H1 (cell line): ENCODE results near the gene SOX13. TPM values are rescaled to one million over a fixed set of nuclear protein-coding genes. Genes with fewer than 3 reads are reported as not detected.
A peak's percentile ranks its signal among the peaks of the same experiment; 100 is the strongest.

Source experiments
- CTCF ChIA-PET: fragments of 300-600 bp; sonication (Branson Sonifier 250); formaldehyde crosslinking; loops from one replicate; lab custom pipeline; 2021; ENCODE audit not compliant: partially characterized antibody; lab: Charles Lee
- POLR2A ChIA-PET: fragments of 300-600 bp; sonication (Branson Sonifier 250); formaldehyde crosslinking; loops from one replicate; lab custom pipeline; 2021; ENCODE audit warnings: inconsistent platforms; ENCODE audit not compliant: partially characterized antibody; lab: Charles Lee
- DNase-seq, 2 experiments: peaks; one replicate each; pipeline versions ENCODE4 v3.0.0 to v3.0.0-alpha.2; 2010 to 2022; ENCODE audit warnings: low spot score in 2 of 2, low read depth in 1 of 2, mixed read lengths in 1 of 2
- FAIRE-seq: peaks from 2 replicates; lab custom pipeline; 2011; peaks lifted over from hg19 to GRCh38; lab: Jason Lieb, UNC
- H2AFZ ChIP-seq: 2 replicates; pipeline ENCODE4 v1.8.1; 2012; ENCODE audit warnings: low read length, inconsistent platforms
- H2AK5ac ChIP-seq: 2 replicates; pipeline ENCODE4 v1.6.1; 2013; ENCODE audit warnings: low read depth, low read length
- H2BK120ac ChIP-seq: replicated peaks from 2 replicates; pipeline ENCODE3; 2013; ENCODE audit warnings: low read depth, low read length, inconsistent platforms
- H2BK12ac ChIP-seq: 2 replicates; pipeline ENCODE4 v1.6.1; 2013; ENCODE audit warnings: low read depth, low read length
- H2BK15ac ChIP-seq: 2 replicates; pipeline ENCODE4 v1.6.1; 2013; ENCODE audit warnings: low read length
- H2BK20ac ChIP-seq: 2 replicates; pipeline ENCODE4 v1.6.1; 2013; ENCODE audit warnings: low read length
- H2BK5ac ChIP-seq: 2 replicates; pipeline ENCODE4 v1.6.1; 2013; ENCODE audit warnings: low read depth, low read length
- H3K14ac ChIP-seq: 2 replicates; pipeline ENCODE4 v1.6.1; 2013; ENCODE audit warnings: inconsistent platforms; ENCODE audit not compliant: insufficient read length
- H3K18ac ChIP-seq: 2 replicates; pipeline ENCODE4 v1.6.1; 2013; ENCODE audit warnings: low read length; ENCODE audit errors: extremely low read depth
- H3K23ac ChIP-seq: 2 replicates; pipeline ENCODE4 v1.6.1; 2013; ENCODE audit warnings: inconsistent platforms; ENCODE audit not compliant: insufficient read length
- H3K23me2 ChIP-seq: 2 replicates; pipeline ENCODE4 v1.6.1; 2013; ENCODE audit warnings: low read depth, low read length
- H3K27ac ChIP-seq: 2 replicates; pipeline ENCODE4 v1.6.1; 2011; ENCODE audit warnings: low read depth, low read length, inconsistent platforms
- H3K27me3 ChIP-seq, 4 experiments: replicated peaks in 1 of 4; 1 replicate in 1 of 4; 2 replicates in 3 of 4; pipeline versions ENCODE4 v1.6.1 to v1.8.1; 2011 to 2013; ENCODE audit warnings: low read length in 3 of 4, mild to moderate bottlenecking in 3 of 4, inconsistent platforms in 2 of 4, mixed read lengths in 2 of 4, moderate library complexity in 1 of 4; ENCODE audit not compliant: control insufficient read depth in 3 of 4, insufficient read depth in 3 of 4; ENCODE audit errors: extremely low read depth in 1 of 4
- H3K36me3 ChIP-seq, 4 experiments: 2 replicates each; pipeline versions ENCODE4 v1.6.1 to v1.8.1; 2011 to 2013; ENCODE audit warnings: mild to moderate bottlenecking in 4 of 4, low read length in 3 of 4, moderate library complexity in 2 of 4, control low read depth in 1 of 4, inconsistent platforms in 1 of 4; ENCODE audit not compliant: insufficient read depth in 4 of 4, control insufficient read depth in 2 of 4
- H3K4ac ChIP-seq: replicated peaks from 2 replicates; pipeline ENCODE3; 2013; ENCODE audit warnings: low read length, low read depth, mixed read lengths, inconsistent platforms; ENCODE audit not compliant: insufficient read length
- H3K4me1 ChIP-seq, 4 experiments: replicated peaks in 1 of 4; 1 replicate in 1 of 4; 2 replicates in 3 of 4; pipeline versions ENCODE4 v1.6.1 to v1.8.1; 2011 to 2013; ENCODE audit warnings: low read length in 3 of 4, inconsistent platforms in 2 of 4, mixed read lengths in 1 of 4; ENCODE audit not compliant: insufficient read depth in 4 of 4, control insufficient read depth in 3 of 4
- H3K4me2 ChIP-seq, 2 experiments: 2 replicates each; pipeline versions ENCODE4 v1.6.1 to v1.8.1; 2011 to 2013; ENCODE audit warnings: low read depth in 2 of 2, low read length in 2 of 2, control low read depth in 1 of 2, inconsistent platforms in 1 of 2, mild to moderate bottlenecking in 1 of 2; ENCODE audit not compliant: insufficient read depth in 1 of 2
- H3K4me3 ChIP-seq, 4 experiments: fragments of 200-600, 300-600 bp in 1 of 4; sonication (generic), shearing (Covaris generic), sonication (Bioruptor Twin) in 1 of 4; 2 replicates each; pipeline versions ENCODE4 v1.5.1 to v1.8.1; 2011 to 2016; ENCODE audit warnings: low read length in 4 of 4, low read depth in 3 of 4, control low read depth in 2 of 4, inconsistent platforms in 2 of 4, mild to moderate bottlenecking in 2 of 4, mixed read lengths in 1 of 4, moderate library complexity in 1 of 4; ENCODE audit not compliant: insufficient read depth in 2 of 4; ENCODE audit errors: extremely low read depth in 1 of 4
- H3K56ac ChIP-seq: replicated peaks from 2 replicates; pipeline ENCODE3; 2013; ENCODE audit warnings: low read depth, mild to moderate bottlenecking, mixed read lengths, low read length, inconsistent platforms; ENCODE audit not compliant: insufficient read length
- H3K79me1 ChIP-seq: 2 replicates; pipeline ENCODE4 v1.6.1; 2013; ENCODE audit warnings: low read depth, low read length, control low read depth
- H3K79me2 ChIP-seq, 2 experiments: 2 replicates each; pipeline versions ENCODE4 v1.6.1 to v1.8.1; 2012 to 2013; ENCODE audit warnings: low read length in 2 of 2, mild to moderate bottlenecking in 2 of 2, inconsistent platforms in 1 of 2; ENCODE audit not compliant: insufficient read depth in 2 of 2, control insufficient read depth in 1 of 2
- H3K9ac ChIP-seq, 4 experiments: replicated peaks in 1 of 4; 1 replicate in 1 of 4; 2 replicates in 3 of 4; pipeline versions ENCODE4 v1.6.1 to v1.8.1; 2011 to 2013; ENCODE audit warnings: low read depth in 3 of 4, low read length in 3 of 4, control low read depth in 2 of 4, mild to moderate bottlenecking in 2 of 4, moderate library complexity in 2 of 4, inconsistent platforms in 1 of 4; ENCODE audit errors: extremely low read depth in 1 of 4
- H3K9me3 ChIP-seq, 2 experiments: 2 replicates each; pipeline versions ENCODE4 v1.6.1 to v1.8.1; 2012 to 2013; ENCODE audit warnings: mild to moderate bottlenecking in 2 of 2, moderate library complexity in 2 of 2, control low read depth in 1 of 2, inconsistent platforms in 1 of 2, low read depth in 1 of 2, low read length in 1 of 2, mixed read lengths in 1 of 2; ENCODE audit not compliant: insufficient read depth in 2 of 2
- H4K20me1 ChIP-seq, 2 experiments: replicated peaks in 1 of 2; 2 replicates each; pipeline versions ENCODE3 to v1.8.1; 2011 to 2013; ENCODE audit warnings: inconsistent platforms in 2 of 2, low read length in 2 of 2, mild to moderate bottlenecking in 1 of 2; ENCODE audit not compliant: insufficient read depth in 2 of 2, control insufficient read depth in 1 of 2
- H4K5ac ChIP-seq: 2 replicates; pipeline ENCODE4 v1.6.1; 2013; ENCODE audit warnings: low read length, low read depth, mixed read lengths, inconsistent platforms; ENCODE audit not compliant: insufficient read length
- H4K8ac ChIP-seq: 2 replicates; pipeline ENCODE4 v1.8.0; 2013; ENCODE audit warnings: mild to moderate bottlenecking, moderate library complexity, low read length, inconsistent platforms; ENCODE audit not compliant: insufficient read depth; ENCODE audit errors: extremely low read depth
- H4K91ac ChIP-seq: replicated peaks from 2 replicates; pipeline ENCODE3; 2013; ENCODE audit warnings: low read length, mixed read lengths, inconsistent platforms; ENCODE audit not compliant: insufficient read length
- HDAC2 ChIP-seq, 2 experiments: fragments of 300-600 bp in 1 of 2; sonication (generic) in 1 of 2; IDR thresholded peaks; 2 replicates each; pipeline ENCODE4 v1.6.1; 2011 to 2012; ENCODE audit warnings: low read depth in 2 of 2, low read length in 2 of 2, mild to moderate bottlenecking in 2 of 2, moderate library complexity in 2 of 2, borderline replicate concordance in 1 of 2, inconsistent platforms in 1 of 2
- KDM1A ChIP-seq: fragments of 200-600, 300-600 bp; sonication (generic); IDR thresholded peaks from 2 replicates; pipeline ENCODE4 v1.7.1; 2016; ENCODE audit warnings: mild to moderate bottlenecking, low read length, borderline replicate concordance
- SP1 ChIP-seq: IDR thresholded peaks from 2 replicates; pipeline ENCODE4 v1.6.1; 2011; ENCODE audit warnings: low read depth, low read length
- WGBS, 2 experiments: shearing (Covaris generic) in 1 of 2; methylation state at CpG; one replicate each; pipeline versions ENCODE4 v1.1.6 to v1.1.7; 2013 to 2015; ENCODE audit warnings: low lambda C conversion rate in 2 of 2, mixed read lengths in 2 of 2, inconsistent platforms in 1 of 2, low coverage in 1 of 2, missing lambda C conversion rate in 1 of 2; ENCODE audit not compliant: insufficient replicate concordance in 2 of 2, insufficient coverage in 1 of 2, insufficient read length in 1 of 2; ENCODE audit errors: extremely low coverage in 1 of 2, missing lambda C conversion rate in 1 of 2; 5-methylcytosine and 5-hydroxymethylcytosine counted together
- polyA plus RNA-seq, 7 experiments: library from polyadenylated mRNA; depleted of rRNA in 3 of 7; stranded (reverse) in 5 of 7; unstranded in 2 of 7; fragments of >200 nt in 5 of 7; fragments of 200-250 nt in 2 of 7; gene quantifications; 1 replicate in 5 of 7; 2 replicates in 1 of 7; 4 replicates in 1 of 7; pipeline versions ENCODE4 v1.2.1 to v1.2.3, GENCODE V29; 2011 to 2013; ENCODE audit warnings: missing spikeins in 2 of 7, mixed read lengths in 2 of 7
- total RNA-seq: library from RNA; stranded (reverse); fragmentation: NEBNext Ultra II Directional; extraction: Animal tissue kit (Norgen Biotek cat#: 25700); gene quantifications from 2 replicates; pipeline ENCODE4 v1.2.1, GENCODE V29; 2021

Gene SOX13
- total and polyA plus RNA-seq, 2 of the 8 experiments (the other 6 are each of a cell fraction or from before 2014, with no cell fraction given): 113 to 173 TPM

- no peak for FAIRE-seq
- CTCF ChIA-PET: interaction anchor here (0.7 to 3.9 kb wide), 6 partner anchors 23 to 587 kb away, joined by 3 to 20 read pairs (median 4); partner anchors contain the start of gene SOX13
- POLR2A ChIA-PET: interaction anchor here (1.4 kb wide), 1 partner anchor 17 kb away, joined by 4 read pairs; no protein-coding TSS in a partner anchor
Observed at GRCh38 chr1:204106825-204107224, 33.9 kb downstream of the SOX13 start.

More at GRCh38 chr1:204106825-204107224, 33.9 kb downstream of the SOX13 start:
- H3K4ac ChIP-seq: no peak overlapping the region
- peaks cover 30 to 42% of the 10 kb centered on the region in 2 experiments for H4K20me1 ChIP-seq
- no peak overlapping the region for H3K56ac ChIP-seq
- H3K9me3 ChIP-seq: no peaks in the 10 kb centered on the region
- no peak overlapping the region for H2BK12ac ChIP-seq
- H3K23ac ChIP-seq: no peak overlapping the region
- H4K5ac ChIP-seq: no peak overlapping the region
- peaks cover 23 to 55% (median 38%) of the 10 kb centered on the region in 4 experiments for H3K4me1 ChIP-seq
- H4K91ac ChIP-seq: no peak overlapping the region
- peaks cover 16 to 93% of the 10 kb centered on the region in 2 experiments for H3K79me2 ChIP-seq
- DNase-seq: no peak
- no peaks in the 10 kb centered on the region for H3K36me3 ChIP-seq
- H2BK20ac ChIP-seq: 0 out of 2 replicates have a peak overlapping the region, but pooled peaks have one; percentile 100
- H3K23me2 ChIP-seq: no peaks in the 10 kb centered on the region; the same call in 1 of the 2 replicates
- H4K8ac ChIP-seq: no peak overlapping the region
- H3K79me1 ChIP-seq: peaks cover 24% of the 10 kb centered on the region
- no peak overlapping the region for H3K14ac ChIP-seq
- H2AFZ ChIP-seq: no peak overlapping the region
- no peak overlapping the region for H2BK5ac ChIP-seq
- no peak overlapping the region for H2BK15ac ChIP-seq
- no peak overlapping the region for H3K9ac ChIP-seq
- H3K4me3 ChIP-seq: no peak overlapping the region
- H3K18ac ChIP-seq: no peak overlapping the region
- H3K27ac ChIP-seq: no peak overlapping the region
- whole genome bisulfite sequencing, 2 experiments: 96% methylated on average over 1 of the region's 1 CpG; no CpG with 5 or more reads in 1 of the 2 experiments
- TF ChIP-seq SP1: no peak
- TF ChIP-seq KDM1A: peak; percentile 97
- peak in 1 of 2 experiments; percentile 94; a peak in 1 of 4 replicates for TF ChIP-seq HDAC2 (IDR thresholded peaks at IDR 0.05; ENCODE audit: borderline replicate concordance in 1 of 2, low read depth in 2 of 2, low read length in 2 of 2)
- H2AK5ac ChIP-seq: no peak overlapping the region
- no peaks in the 10 kb centered on the region for H3K27me3 ChIP-seq
- H2BK120ac ChIP-seq: no peak overlapping the region
- H3K4me2 ChIP-seq: no peak overlapping the region
